ENCODE results near the gene MED16. TPM values are rescaled to one million over a fixed set of nuclear protein-coding genes. Genes with fewer than 3 reads are reported as not detected.
A peak's percentile ranks its signal among the peaks of the same experiment; 100 is the strongest.
"Not testable (repeated sequence)": the region's sequence is repeated elsewhere in the genome, so short reads cannot be mapped to it uniquely, and the experiment has no call there.

The MED16 gene
- total RNA-seq, 1 donor from 2014 or later = 51.8 TPM

DNA sequence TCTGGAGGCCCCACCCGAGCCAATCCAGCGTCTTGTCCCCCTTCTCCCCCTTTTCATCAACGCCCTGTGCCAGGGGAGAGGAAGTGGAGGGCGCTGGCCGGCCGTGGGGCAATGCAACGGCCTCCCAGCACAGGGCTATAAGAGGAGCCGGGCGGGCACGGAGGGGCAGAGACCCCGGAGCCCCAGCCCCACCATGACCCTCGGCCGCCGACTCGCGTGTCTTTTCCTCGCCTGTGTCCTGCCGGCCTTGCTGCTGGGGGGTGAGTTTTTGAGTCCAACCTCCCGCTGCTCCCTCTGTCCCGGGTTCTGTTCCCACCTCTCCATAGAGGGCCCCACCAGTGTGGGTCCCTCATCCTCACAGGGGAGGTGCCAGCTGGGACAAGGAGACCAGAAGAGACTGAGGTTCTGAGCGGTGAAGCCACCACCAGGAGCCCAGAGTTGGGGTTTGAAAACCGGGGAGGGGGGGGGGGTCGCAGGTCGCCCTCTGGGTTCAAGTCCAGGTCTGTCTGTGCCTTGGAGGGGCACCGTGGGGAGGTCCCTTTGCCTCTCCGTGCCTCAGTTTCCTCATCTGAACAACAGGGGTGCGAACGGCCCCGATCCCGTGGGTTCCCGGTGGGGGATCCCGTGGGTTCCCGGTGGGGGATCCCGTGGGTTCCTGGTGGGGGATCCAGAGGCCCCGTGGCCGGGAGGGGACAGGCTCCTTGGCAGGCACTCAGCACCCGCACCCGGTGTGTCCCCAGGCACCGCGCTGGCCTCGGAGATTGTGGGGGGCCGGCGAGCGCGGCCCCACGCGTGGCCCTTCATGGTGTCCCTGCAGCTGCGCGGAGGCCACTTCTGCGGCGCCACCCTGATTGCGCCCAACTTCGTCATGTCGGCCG is 40.6 kb downstream of the MED16 start, which contains the start of gene ELANE:
Gene ELANE (plus strand): TSS at position 168 of the 878 bp plus-strand sequence. CDS start 26 bp downstream, at position 194.
- Histone ChIP-seq H3K4me1 (peaks cover 16% of the 10 kb centered on the region), H3K36me3 (no peaks in the 10 kb centered on the region), H3K27me3 (peaks cover 19% of the 10 kb centered on the region), H3K9me3 (no peaks in the 10 kb centered on the region), H3K27ac (peak within 1 kb of the TSS; percentile 68), H3K4me3 (no peak within 1 kb of the TSS)
- TF ChIP-seq, protein P1, sequence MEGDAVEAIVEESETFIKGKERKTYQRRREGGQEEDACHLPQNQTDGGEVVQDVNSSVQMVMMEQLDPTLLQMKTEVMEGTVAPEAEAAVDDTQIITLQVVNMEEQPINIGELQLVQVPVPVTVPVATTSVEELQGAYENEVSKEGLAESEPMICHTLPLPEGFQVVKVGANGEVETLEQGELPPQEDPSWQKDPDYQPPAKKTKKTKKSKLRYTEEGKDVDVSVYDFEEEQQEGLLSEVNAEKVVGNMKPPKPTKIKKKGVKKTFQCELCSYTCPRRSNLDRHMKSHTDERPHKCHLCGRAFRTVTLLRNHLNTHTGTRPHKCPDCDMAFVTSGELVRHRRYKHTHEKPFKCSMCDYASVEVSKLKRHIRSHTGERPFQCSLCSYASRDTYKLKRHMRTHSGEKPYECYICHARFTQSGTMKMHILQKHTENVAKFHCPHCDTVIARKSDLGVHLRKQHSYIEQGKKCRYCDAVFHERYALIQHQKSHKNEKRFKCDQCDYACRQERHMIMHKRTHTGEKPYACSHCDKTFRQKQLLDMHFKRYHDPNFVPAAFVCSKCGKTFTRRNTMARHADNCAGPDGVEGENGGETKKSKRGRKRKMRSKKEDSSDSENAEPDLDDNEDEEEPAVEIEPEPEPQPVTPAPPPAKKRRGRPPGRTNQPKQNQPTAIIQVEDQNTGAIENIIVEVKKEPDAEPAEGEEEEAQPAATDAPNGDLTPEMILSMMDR (IDR thresholded peaks at IDR 0.05) = no peak
- no peak for ATAC-seq
- intact Hi-C loops (cut with DNase I) = loop anchor here (10.0 kb wide), 1 partner anchor 88 kb away; no protein-coding TSS in a partner anchor
- peak; percentile 63 for DNase-seq

DNA sequence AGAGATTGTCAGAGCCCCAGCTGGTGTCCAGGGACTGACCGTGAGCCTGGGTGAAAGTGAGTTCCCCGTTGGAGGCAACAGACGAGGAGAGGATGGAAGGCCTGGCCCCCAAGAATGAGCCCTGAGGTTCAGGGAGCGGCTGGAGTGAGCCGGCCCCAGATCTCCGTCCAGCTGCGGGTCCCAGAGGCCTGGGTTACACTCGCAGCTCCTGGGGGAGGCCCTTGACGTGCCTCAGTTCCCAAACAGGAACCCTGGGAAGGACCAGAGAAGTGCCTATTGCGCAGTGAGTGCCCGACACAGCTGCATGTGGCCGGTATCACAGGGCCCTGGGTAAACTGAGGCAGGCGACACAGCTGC is 42.0 kb downstream of the MED16 start:
- Histone ChIP-seq H3K9me3 (no peaks in the 10 kb centered on the region), H3K27ac (peak overlapping the region; percentile 68), H3K4me1 (peaks cover 17% of the 10 kb centered on the region), H3K36me3 (no peaks in the 10 kb centered on the region), H3K27me3 (peaks cover 32% of the 10 kb centered on the region), H3K4me3 (no peak overlapping the region)
- TF ChIP-seq, protein P1 (IDR thresholded peaks at IDR 0.05) = no peak
- DNase-seq (peak; percentile 65), ATAC-seq (no peak)
- intact Hi-C loops (cut with DNase I) = loop anchor here (10.0 kb wide), 1 partner anchor 86 kb away; no protein-coding TSS in a partner anchor

DNA sequence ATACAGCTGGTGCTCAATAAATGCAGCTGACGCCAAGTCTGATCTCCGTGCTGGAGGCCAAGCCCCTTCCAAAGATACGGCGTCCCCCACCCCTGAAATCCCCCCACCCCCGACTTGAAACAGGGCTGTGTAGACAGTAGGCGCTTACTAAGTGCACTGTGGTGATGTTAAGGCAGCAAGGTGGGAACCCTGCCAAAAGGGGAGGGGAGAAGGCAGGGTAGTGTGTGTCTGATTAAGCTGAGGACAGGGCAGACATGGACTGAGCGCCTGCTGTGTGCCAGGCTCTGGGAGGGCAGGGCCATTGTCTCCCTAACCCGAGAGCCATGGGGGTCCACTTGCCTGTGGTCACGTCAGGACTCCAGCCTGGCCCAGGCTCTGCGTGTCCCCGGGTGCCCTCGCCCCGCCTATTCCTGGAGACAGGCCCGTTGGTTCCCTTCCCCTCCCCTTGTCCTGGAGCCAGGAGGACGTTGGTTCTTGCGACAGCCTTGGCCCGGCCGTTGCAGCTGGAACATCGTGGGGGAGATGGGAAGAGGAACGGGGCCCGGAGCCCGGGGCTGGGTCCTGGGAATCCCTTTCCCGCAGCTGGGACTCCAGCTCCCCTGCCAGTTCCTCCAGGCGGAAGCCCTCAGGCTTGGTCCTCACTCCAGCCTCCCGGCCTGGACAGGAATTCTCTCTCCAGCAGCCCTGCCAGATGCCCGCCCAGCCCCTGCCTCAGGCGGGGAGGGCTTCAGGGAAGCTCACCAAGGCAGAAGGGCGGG is 42.6 kb downstream of the MED16 start:
- TF ChIP-seq, protein P1 (IDR thresholded peaks at IDR 0.05) = no peak
- peak; percentile 93 for ATAC-seq

DNA sequence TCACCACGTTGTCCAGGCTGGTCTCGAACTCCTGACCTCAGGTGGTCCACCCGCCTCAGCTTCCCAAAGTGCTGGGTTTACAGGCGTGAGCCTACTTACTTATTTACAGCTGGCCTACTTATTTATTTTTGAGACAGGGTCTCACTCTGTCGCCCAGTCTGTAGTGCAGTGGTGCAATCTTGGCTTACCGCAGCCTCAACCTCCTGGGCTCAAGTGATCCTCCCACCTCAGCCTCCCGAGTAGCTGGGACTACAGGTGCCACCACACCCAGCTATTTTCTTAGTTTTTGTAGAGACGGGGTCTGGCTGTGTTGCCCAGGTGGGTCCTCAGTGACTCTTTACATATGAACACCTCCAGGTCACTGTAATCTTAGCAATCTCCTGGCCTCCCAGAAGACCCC is 43.8 kb downstream of the MED16 start:
- H3K27ac ChIP-seq, ATAC-seq: not testable (repeated sequence)
- H3K4me1 ChIP-seq = peaks cover 17% of the 10 kb centered on the region

More for the DNA sequence above, 42.6 kb downstream of the MED16 start:
- H3K36me3 ChIP-seq = no peaks in the 10 kb centered on the region
- H3K4me3 ChIP-seq = no peak overlapping the region
- peaks cover 32% of the 10 kb centered on the region for H3K27me3 ChIP-seq
- H3K4me1 ChIP-seq = peaks cover 17% of the 10 kb centered on the region
- intact Hi-C loops (cut with DNase I) = loop anchor here (10.0 kb wide), 1 partner anchor 86 kb away; no protein-coding TSS in a partner anchor
- peak overlapping the region; percentile 68 for H3K27ac ChIP-seq
- H3K9me3 ChIP-seq = no peaks in the 10 kb centered on the region
- DNase-seq = peak; percentile 93

DNA sequence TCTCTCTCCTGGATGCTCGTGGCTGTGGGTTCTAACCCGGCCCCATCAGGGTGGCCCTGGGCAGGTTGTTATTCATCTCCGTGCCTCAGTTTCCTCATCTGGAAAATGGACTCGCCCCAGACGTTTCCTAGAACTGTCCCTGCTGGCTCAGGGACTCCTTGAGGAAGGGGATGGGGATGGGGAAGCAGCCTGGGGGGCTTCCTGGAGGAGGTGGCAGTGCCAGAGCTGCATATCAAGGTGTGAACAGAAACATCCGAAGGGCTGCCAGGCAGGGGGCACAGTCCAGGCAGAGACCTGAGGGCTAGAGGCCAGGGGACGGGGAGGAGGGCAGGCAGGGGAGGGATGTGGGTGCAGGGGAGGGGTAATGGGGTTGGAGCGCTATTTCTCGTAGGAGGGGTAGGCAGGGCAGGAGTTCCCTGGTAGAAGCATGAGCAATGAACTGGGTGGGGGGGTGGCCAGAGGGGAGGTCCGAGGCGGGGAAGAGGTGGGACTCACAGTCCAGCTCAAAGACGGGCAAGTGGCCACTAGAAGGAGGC is 44.5 kb downstream of the MED16 start:
- no peak overlapping the region for H3K4me3 ChIP-seq
- no peaks in the 10 kb centered on the region for H3K9me3 ChIP-seq
- no peak for ATAC-seq
- no peak for DNase-seq
- H3K36me3 ChIP-seq = no peaks in the 10 kb centered on the region
- TF ChIP-seq, protein P1 (IDR thresholded peaks at IDR 0.05) = no peak
- H3K27ac ChIP-seq = no peak overlapping the region
- intact Hi-C loops (cut with DNase I) = no loop called here
- peaks cover 22% of the 10 kb centered on the region for H3K4me1 ChIP-seq
- peaks cover 41% of the 10 kb centered on the region for H3K27me3 ChIP-seq

More for the DNA sequence above, 43.8 kb downstream of the MED16 start:
- H3K36me3 ChIP-seq; H3K9me3 ChIP-seq; DNase-seq; intact Hi-C loops (cut with DNase I); H3K4me3 ChIP-seq: not testable (repeated sequence)
- H3K27me3 ChIP-seq = peaks cover 36% of the 10 kb centered on the region

Data from upper lobe of right lung (tissue), 1 donor.